Measurements from ENCODE around the gene TRAPPC10.
"Not testable (repeated sequence)": the region's sequence is repeated elsewhere in the genome, so short reads cannot be mapped to it uniquely, and the experiment has no call there.

GRCh38 chr21:44138039-44138438 lies 125.9 kb downstream of the TRAPPC10 start:
- TF ChIP-seq POLR2A, CTCF (IDR thresholded peaks at IDR 0.05): not testable (repeated sequence)

Data from lower leg skin (tissue), 3 donors.